ENCODE data around the gene PPM1G.
"Not testable (repeated sequence)": the region's sequence is repeated elsewhere in the genome, so short reads cannot be mapped to it uniquely, and the experiment has no call there.

PPM1G gene, protein sequence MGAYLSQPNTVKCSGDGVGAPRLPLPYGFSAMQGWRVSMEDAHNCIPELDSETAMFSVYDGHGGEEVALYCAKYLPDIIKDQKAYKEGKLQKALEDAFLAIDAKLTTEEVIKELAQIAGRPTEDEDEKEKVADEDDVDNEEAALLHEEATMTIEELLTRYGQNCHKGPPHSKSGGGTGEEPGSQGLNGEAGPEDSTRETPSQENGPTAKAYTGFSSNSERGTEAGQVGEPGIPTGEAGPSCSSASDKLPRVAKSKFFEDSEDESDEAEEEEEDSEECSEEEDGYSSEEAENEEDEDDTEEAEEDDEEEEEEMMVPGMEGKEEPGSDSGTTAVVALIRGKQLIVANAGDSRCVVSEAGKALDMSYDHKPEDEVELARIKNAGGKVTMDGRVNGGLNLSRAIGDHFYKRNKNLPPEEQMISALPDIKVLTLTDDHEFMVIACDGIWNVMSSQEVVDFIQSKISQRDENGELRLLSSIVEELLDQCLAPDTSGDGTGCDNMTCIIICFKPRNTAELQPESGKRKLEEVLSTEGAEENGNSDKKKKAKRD

DNA sequence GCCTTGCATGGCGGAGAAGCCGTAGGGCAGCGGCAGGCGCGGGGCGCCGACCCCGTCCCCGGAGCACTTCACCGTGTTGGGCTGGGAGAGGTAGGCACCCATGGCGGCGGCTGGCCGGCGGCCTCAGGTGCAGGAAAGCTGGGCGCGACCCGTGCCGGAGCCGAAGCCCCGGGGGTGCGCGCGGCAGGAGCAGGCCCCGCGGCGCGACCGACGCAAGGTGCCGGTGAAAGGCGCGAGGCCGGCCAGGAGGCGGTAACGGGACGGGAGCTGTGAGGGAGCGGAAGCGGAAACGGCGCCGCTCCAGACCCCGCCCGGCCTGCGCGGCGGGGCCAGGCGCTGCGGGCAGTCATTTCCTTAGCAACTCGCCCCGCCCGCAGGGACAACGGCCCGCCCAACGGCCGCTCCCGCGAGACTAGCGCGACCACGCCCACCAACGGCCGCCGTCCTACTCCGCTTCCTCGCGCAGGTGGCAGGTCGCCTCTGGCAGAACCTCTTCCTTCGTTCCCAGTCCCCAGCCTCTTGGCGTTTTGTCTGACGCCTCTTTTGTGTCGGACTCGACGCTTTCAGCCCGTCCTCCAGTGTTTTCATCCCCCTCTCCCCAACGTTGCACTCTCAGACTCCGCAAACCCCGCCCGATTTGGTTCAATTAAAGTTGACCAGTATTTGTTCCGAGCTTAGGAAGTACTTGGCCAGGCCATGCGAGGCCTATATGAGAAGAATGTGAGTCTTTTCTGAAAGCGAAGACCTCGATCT is at the start of gene PPM1G:
PPM1G (minus strand) TSS at position 271 of the 753 bp plus-strand sequence; CDS start at position 102, 169 bp downstream.
- peak; percentile 94 to 97 for DNase-seq (ENCODE audit: low read depth in 2 of 2)

DNA sequence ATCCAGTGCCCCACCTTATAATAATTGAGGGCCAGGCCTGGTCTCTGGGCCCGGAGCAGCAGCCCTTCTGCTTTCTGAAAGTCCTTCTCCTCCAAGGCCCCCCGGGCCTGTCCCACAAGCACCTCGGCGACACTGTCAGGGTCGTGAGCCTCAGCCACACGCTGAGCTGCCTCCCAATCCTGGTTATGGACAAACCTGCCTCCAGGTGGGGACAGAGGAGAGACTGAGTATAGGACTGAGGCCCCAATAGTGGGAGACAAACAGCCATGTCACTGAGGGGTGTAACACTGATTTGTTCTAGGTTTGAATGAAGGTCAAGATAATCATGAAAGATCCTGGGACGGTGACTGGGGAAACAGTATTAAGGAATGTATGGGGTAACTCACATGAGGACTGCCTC is 44.6 kb upstream of the PPM1G start:
- DNase-seq (ENCODE audit: low read depth in 2 of 2) = no peak

DNA sequence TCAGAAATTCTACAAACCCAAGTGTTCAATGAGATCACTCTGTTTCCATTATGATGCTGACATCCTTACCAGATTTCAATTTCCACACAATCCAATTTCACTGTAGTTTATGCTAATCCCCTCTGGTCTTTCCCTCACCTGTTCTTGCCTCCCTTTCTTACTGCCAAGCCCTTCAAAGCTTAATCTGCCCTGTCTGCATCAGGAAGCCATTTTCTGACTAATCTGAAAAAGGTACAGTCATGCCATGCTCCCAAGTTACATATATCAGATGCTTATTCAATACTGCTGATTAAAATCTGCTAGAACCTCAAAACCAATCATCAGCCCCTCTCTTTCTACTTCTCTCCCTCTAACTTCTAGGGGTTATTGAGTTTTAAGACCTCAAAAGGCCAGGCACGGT is 41.7 kb upstream of the PPM1G start:
- no peak for DNase-seq (ENCODE audit: low read depth in 2 of 2)

DNA sequence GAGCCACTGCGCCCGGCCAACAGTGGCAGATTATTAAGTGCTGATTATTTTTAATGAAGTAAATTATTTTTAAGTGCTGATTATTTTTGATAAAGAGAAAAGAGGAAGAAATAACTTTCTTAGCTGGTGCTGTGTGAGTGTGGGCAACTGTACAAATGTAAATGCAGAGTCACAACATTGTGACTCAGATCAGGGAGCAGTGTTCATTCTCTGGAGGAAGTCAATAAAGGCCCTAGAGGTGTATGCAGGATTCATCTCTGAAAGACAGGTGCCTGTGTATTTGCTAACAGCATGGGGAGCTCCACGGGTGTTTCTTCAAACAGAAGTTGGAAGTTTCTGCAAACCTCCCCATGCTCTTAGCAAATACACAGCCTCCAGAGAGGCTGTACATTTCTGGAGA is 39.0 kb upstream of the PPM1G start:
- DNase-seq (ENCODE audit: low read depth in 2 of 2) = no peak

DNA sequence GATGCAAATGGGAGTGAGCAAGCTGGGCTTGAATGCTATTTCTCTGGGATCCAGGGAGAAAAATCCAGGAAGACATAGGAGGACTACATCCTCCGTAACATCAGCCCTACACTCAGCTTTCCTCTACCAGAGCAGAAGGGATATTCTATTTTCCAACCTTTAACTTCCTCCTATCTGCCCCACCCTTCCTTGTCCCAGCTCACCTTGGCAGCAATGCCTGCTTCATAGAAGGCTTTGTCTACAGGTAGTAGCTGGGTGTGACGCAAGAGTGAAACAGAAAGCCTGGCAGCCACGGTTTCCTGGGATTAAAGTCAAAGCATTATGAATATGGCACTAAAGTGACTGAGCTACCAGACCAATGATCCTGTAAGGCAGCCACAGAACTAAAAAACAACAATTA is 36.7 kb upstream of the PPM1G start:
- no peak for DNase-seq (ENCODE audit: low read depth in 2 of 2)

DNA sequence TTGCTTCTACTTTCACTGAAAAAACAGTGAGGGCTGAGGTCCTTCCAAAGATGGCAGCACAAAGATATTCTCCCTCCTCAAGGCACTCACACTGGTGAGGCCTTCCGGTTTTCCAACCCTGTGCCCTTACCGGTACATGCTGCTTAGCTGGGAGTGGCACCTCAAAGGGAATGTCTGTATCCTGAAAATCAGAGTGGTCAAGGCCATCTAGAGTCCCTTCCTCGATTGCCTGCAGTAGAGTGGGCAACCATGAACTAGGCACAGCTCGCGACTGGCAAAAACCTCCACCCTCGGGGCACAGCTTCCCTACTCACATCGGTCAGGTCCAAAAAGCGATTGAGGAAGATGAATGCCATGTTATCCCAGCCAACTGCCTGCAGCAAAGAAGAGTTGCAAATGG is 36.2 kb upstream of the PPM1G start:
- DNase-seq (ENCODE audit: low read depth in 2 of 2) = no peak

DNA sequence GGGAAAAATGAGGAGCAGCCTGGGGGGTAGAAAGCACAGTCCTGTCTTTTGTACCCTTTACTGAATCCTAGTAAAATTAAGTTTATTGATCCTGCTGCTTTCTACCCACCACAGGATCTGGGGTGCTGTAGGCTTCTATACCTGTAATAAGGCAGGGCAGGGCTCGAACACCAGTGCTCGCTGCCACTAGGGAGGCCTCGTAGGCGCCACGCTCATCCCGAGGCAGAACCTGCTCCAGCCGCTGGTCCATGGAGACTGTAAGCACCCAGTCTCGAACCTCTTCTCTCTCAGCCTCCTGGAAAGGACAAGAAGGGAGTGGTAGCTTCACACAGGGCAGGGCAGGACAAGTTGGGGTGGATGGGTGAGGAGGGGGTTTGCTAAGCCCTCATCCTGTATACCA is 35.8 kb upstream of the PPM1G start:
- no peak for DNase-seq (ENCODE audit: low read depth in 2 of 2)

DNA sequence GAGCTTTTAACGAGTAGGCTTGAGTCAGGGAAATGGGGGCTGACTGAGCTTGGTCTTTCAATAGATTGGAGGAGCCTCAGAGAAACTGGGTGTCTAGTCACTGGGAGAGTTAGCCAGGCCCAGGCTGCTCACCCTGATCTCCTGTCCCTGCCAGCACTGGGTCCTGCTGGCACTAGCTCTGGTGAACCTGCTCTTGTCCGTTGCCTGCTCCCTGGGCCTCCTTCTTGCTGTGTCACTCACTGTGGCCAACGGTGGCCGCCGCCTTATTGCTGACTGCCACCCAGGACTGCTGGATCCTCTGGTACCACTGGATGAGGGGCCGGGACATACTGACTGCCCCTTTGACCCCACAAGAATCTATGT is 33.5 kb upstream of the PPM1G start:
- DNase-seq (ENCODE audit: low read depth in 2 of 2) = no peak

DNA sequence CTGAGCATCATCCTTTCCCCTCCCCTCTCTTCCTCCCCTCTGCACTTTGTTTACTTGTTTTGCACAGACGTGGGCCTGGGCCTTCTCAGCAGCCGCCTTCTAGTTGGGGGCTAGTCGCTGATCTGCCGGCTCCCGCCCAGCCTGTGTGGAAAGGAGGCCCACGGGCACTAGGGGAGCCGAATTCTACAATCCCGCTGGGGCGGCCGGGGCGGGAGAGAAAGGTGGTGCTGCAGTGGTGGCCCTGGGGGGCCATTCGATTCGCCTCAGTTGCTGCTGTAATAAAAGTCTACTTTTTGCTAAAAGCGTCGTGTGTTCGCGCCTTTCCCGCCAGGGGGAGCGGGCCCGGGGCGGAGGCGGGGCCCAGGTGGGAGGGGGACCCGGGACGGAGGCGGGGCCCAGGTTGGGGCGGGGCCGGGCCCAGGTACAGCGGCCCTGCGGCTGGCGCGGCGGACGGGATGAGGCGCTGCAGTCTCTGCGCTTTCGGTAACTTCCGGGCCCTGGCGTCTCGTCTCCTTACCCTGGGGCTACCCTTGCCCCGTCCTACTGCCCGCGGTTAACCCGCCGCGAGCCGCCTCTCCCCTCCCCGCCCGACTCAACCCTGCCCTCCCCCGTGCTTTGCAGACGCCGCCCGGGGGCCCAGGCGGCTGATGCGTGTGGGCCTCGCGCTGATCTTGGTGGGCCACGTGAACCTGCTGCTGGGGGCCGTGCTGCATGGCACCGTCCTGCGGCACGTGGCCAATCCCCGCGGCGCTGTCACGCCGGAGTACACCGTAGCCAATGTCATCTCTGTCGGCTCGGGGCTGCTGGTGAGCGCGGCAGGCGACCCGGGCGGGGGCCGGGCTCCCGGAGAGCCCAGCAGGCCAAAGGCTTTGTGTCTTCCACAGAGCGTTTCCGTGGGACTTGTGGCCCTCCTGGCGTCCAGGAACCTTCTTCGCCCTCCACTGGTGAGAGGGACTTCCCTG is 32.8 kb upstream of the PPM1G start, which contains the start of gene KRTCAP3:
KRTCAP3 (plus strand) TSS at position 424 of the 962 bp plus-strand sequence; CDS start at position 456, 32 bp downstream.
- DNase-seq (ENCODE audit: low read depth in 2 of 2) = peak in 1 of 2 experiments; percentile 12

DNA sequence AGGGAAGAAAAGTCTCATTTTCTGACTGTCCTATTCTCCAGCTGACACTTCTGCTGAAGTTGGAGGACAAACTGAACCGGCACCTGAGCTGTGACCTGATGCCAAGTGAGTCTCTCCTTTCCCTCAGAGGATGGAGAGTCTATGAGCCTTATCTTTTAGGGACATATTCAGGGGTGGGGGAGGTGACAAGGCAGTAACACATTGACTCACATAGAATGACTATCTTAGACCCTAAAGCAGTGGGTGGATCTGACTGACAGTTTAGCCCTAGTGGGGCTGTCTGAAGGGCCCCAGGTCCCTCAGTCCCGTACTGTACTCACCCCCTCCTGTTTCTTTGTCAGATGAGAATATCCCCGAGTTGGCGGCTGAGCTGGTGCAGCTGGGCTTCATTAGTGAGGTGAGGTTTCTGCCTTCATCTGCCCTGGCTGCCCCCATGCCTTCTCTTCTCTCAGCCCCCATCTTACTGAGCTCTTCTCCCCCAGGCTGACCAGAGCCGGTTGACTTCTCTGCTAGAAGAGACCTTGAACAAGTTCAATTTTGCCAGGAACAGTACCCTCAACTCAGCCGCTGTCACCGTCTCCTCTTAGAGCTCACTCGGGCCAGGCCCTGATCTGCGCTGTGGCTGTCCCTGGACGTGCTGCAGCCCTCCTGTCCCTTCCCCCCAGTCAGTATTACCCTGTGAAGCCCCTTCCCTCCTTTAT is 32.0 kb upstream of the PPM1G start:
- DNase-seq (ENCODE audit: low read depth in 2 of 2) = no peak

DNA sequence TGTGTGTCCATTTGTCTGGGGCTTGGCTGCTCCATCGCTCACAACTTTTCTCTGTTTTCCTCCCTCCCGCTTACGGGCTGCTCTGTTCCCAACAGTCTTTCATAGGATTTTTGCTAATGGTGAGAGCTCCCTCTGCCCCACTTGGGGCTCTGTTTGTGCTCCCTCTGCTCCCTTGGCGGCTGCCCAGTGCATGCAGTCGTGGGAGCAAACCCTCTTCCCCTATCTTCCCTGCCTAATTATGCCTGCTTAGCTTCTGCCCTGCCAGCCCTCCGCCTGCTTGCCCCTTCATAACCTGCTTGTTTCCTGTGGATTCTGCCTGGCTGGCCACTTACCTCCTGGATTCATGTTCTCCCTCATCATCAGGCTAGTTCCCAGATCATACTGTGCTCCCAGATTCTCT is 26.2 kb upstream of the PPM1G start:
- DNase-seq (ENCODE audit: low read depth in 2 of 2) = no peak

DNA sequence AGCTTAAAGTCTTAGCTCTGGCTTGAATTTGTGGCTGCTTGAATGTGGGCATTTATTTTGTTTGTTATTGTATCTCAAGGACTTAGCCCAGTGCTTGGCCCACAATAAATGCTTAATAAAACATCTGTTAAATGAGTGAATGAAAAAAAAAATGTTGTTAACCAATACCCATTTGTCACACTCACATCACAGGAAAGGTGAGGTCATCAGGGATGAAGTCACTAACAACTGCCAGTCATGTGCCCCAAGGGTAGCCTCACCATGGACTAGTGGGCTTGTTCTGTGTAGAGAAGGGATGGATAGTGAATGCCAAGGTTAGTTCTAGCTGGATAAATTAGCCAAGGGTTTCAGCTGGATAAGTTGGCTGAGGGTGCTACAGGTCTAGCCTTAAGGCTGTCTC is 22.0 kb upstream of the PPM1G start:
- no peak for DNase-seq (ENCODE audit: low read depth in 2 of 2)

DNA sequence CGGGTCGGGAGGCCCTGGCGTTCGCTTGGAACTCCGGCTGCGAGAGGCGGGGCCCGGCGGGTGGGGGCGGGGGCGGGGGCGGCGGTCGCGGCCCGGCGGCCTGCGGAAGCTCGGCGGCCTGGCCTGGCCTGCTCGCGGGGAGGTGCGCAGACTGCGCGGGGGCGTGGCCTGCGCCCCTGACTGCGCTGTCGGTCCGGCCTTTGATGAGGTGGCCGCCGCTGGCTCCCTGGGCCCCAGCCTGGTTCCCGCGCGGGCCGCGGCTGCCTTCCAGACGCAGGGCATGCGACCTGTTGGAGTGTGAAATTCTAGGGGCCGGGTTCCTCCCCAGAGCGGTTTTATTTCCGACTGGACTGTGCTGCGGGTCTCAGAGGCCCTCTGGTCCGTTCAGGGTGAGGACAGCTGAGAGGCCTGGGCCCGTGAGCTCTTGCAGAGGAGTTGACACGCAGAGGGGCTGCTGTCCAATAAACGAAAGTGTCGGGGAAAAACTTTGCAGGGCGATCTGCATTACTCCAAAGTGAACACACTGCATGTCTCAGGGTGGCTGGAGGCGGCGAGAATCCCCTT is 19.7 kb upstream of the PPM1G start:
- peak; percentile 48 to 68 for DNase-seq (ENCODE audit: low read depth in 2 of 2)

DNA sequence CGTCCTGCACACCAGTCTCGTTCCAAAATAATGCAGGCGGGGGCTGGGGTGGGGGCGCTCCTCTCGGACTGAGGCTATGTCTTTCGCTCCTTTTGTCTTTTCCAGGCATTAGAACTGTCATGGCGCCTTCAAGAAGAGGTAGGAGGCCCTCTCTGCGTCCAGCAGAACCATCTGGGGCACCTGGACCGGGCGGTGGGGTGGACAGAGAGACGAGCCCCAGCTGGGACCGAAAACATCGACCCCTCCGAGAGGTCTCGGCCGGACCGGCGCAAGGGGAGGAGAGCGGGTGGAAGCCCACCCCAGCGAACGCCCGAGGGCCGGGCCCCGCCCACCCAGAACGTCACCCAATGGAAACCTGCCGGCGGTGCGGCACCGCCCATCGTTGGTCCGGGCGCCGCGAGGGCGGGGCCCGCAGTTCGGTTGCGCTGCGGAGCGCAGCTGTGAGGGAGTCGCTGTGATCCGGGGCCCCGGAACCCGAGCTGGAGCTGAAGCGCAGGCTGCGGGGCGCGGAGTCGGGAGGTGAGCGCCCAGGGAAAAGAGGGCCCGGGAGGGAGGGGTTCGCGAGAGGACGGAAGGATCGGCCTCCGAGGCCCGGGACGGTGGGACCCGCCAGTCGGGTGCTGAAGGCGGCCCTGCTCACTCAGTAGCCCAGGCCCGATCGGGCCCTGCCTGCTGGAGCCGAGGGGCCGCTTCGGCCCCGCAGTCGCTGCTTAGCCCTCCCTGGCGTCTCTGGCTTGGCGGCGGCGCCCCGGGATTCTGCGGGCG is 19.0 kb upstream of the PPM1G start, which contains the start of gene NRBP1:
NRBP1 (plus strand) TSS at position 419 of the 765 bp plus-strand sequence. CDS start 4,643 bp downstream, outside the sequence.
- DNase-seq (ENCODE audit: low read depth in 2 of 2) = peak; percentile 80 to 91

DNA sequence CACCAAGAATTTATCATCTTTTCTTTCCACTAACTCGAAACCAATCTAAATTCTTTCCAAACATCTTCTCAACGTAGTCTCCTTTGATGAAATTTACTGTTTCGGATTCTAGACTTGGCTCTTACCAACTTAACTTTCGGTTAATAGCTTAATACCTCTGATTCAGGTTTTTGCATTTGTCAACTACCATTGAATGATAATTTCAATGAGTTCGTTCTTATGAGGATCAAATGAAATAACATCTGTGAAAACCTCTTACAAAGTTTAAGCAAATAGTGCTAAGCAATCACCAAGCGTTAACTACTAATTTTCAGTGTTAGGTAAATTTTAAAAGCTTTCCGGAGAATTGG is 18.4 kb upstream of the PPM1G start:
- DNase-seq (ENCODE audit: low read depth in 2 of 2) = no peak

DNA sequence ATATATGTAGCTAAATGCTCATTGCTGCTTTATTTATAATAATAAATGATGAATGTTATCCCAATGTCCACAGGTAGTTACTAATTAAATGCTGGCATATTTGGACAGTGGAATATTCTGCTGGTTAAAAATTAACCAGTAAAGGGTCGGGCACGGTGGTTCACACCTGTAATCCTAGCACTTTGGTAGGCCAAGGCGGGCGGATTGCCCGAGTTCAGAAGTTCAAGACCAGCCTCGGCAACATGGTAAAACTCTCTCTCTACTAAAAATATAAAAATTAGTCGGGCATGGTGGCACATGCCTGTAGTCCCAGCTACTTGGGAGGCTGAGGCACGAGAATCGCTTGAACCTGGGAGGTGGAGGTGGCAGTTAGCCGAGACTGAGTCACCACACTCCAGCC is 15.6 kb upstream of the PPM1G start:
- DNase-seq (ENCODE audit: low read depth in 2 of 2) = not testable (repeated sequence)

DNA sequence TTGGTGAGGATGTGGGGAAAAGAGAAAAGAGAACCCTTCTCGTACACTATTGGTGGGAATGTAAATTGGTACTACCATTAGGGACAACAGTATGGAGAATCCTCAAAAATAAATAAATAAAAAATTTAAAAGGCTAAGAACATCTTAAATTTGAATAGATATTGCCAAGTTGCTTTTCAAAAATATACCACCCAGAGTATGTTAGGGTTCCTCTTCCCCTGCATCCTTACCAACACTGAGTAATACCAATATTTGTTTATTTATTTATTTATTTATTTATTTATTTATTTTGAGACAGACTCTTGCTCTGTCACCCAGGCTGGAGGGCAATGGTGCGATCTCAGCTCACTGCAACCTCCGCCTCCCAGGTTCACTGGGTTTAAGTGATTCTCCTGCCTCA is 13.6 kb upstream of the PPM1G start:
- DNase-seq (ENCODE audit: low read depth in 2 of 2) = no peak

DNA sequence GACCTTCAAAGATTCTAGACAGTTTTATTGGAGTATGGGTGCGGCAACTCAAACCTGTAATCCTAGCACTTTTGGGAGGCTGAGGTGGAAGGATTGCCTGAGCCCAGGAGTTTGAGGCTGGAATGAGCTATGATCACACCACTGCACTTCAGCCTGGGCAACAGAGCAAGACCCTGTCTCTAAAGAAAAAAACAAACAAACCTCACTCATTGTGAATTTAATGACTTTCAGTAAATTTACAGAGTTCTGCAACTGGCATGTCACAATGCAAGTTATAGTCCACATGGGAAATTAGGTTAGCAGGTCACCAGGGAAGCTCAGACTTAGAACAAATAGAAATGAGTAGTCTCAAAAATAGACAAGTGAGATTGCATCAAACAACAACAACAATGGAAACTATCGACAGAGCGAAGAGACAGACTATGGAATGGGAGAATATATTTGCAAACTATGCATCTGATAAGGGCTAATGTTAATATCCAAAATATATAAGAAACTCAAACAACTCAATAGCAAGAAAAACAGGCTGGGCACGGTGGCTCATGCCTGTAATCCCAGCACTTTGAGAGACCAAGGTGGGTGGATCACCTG is 12.4 kb upstream of the PPM1G start:
- DNase-seq (ENCODE audit: low read depth in 2 of 2) = no peak

DNA sequence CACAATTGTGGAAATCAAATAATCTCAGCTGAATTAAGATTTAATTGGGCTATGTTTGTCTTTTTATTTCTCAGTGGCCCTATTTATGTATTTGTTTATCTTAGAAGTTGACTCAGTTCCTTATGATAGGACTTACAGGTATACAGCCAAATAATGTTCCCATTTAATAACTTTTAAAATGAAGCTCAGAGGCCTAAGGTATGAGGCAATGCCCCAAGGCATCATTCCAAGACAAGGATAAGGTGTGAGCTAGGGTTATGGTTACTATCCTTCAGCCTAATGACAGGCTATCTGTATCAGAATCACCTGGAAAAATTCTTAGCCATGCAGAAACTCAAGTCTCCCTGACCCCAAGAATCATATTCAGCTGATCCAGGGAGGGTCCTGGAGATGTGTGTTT is 11.6 kb upstream of the PPM1G start:
- no peak for DNase-seq (ENCODE audit: low read depth in 2 of 2)

All from stimulated activated CD4-positive, alpha-beta T cell treated with anti-CD3 and anti-CD28 coated beads, Interleukin-12 subunit alpha, Interleukin-12 subunit beta, amount 100 ng/mL, for 24 hours (primary cell).